AG09309 (cell line): ENCODE measurements around the gene BPIFB4.

Experiments
- DNase-seq: peaks from one replicate; pipeline ENCODE4 v3.0.0-alpha.2; 2010; ENCODE audit warnings: low read depth
- H3K4me3 ChIP-seq: 2 replicates; pipeline ENCODE4 v1.5.1; 2011; ENCODE audit warnings: mild to moderate bottlenecking, low read depth, low read length, moderate library complexity; ENCODE audit not compliant: control insufficient read depth
- CTCF ChIP-seq: IDR thresholded peaks from 2 replicates; pipeline ENCODE4 v1.5.1; 2011; ENCODE audit warnings: mild to moderate bottlenecking, low read depth, low read length, inconsistent platforms; ENCODE audit not compliant: insufficient read depth, control insufficient read depth; ENCODE audit errors: missing control alignments

BPIFB4 gene

GRCh38 chr20:33158637-33159385 is 79.4 kb downstream of the BPIFB4 start:
- TF ChIP-seq CTCF = no peak
- no peak overlapping the region for H3K4me3 ChIP-seq
- no peak for DNase-seq

GRCh38 chr20:33159713-33160112 is 80.3 kb downstream of the BPIFB4 start:
- DNase-seq = no peak
- TF ChIP-seq CTCF = no peak
- H3K4me3 ChIP-seq = no peak overlapping the region

GRCh38 chr20:33160681-33161080 is 81.2 kb downstream of the BPIFB4 start:
- no peak for DNase-seq

More at GRCh38 chr20:33160681-33161080, 81.2 kb downstream of the BPIFB4 start:
- no peak for TF ChIP-seq CTCF
- H3K4me3 ChIP-seq = no peak overlapping the region
